ENCODE results near the gene C17orf50.

DNA sequence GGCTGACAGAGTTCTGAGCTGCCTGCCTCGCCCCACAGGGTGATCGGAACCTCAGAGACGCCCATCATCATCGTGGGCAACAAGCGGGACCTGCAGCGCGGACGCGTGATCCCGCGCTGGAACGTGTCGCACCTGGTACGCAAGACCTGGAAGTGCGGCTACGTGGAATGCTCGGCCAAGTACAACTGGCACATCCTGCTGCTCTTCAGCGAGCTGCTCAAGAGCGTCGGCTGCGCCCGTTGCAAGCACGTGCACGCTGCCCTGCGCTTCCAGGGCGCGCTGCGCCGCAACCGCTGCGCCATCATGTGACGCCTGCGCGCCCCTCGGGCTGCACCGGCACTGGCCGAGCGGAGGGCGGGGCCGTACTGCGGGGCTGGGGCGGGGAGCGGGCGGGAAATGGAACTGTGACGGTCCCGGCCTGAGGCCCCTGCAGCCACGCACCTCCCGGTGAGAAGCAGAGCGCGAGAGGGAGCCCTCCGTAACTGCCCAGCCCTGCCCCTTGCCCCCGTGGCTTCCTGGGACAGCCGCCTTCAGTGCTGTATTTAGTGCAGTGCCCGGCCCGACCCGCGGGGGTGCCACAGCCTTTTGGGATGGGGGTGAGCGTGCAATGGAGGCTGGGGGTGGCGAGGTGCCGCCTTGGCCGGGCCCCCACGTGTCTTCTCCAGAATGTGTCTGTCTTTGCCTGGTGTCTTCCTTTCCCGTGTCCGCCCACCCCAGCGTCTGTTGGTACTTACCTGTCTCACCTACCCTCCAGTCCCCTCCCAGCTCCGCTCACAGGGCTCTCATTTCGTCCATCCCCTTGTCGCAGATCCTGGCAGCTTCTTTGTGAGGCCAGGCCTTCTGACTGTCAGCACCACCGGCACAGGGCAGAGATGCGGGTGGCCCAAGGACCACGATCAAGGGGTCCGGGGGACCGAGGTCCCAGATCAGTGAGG is 19.4 kb upstream of the C17orf50 start:
- TF ChIP-seq POLR2AphosphoS5 (IDR thresholded peaks at IDR 0.05; ENCODE audit: low read depth, low read length) = no peak
- TF ChIP-seq POLR2A (IDR thresholded peaks at IDR 0.05; ENCODE audit: borderline replicate concordance, extremely low read depth, insufficient read depth, insufficient read length) = no peak
- TF ChIP-seq YY1 (IDR thresholded peaks at IDR 0.05; ENCODE audit: extremely low read depth, insufficient replicate concordance, low read depth, low read length) = no peak
- TF ChIP-seq, protein P1, sequence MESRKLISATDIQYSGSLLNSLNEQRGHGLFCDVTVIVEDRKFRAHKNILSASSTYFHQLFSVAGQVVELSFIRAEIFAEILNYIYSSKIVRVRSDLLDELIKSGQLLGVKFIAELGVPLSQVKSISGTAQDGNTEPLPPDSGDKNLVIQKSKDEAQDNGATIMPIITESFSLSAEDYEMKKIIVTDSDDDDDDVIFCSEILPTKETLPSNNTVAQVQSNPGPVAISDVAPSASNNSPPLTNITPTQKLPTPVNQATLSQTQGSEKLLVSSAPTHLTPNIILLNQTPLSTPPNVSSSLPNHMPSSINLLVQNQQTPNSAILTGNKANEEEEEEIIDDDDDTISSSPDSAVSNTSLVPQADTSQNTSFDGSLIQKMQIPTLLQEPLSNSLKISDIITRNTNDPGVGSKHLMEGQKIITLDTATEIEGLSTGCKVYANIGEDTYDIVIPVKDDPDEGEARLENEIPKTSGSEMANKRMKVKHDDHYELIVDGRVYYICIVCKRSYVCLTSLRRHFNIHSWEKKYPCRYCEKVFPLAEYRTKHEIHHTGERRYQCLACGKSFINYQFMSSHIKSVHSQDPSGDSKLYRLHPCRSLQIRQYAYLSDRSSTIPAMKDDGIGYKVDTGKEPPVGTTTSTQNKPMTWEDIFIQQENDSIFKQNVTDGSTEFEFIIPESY (IDR thresholded peaks at IDR 0.05; ENCODE audit: extremely low read depth, insufficient replicate concordance, low read length) = no peak
- TF ChIP-seq EZH2phosphoT487 (IDR thresholded peaks at IDR 0.05; ENCODE audit: borderline replicate concordance) = no peak
- TF ChIP-seq, protein P2, sequence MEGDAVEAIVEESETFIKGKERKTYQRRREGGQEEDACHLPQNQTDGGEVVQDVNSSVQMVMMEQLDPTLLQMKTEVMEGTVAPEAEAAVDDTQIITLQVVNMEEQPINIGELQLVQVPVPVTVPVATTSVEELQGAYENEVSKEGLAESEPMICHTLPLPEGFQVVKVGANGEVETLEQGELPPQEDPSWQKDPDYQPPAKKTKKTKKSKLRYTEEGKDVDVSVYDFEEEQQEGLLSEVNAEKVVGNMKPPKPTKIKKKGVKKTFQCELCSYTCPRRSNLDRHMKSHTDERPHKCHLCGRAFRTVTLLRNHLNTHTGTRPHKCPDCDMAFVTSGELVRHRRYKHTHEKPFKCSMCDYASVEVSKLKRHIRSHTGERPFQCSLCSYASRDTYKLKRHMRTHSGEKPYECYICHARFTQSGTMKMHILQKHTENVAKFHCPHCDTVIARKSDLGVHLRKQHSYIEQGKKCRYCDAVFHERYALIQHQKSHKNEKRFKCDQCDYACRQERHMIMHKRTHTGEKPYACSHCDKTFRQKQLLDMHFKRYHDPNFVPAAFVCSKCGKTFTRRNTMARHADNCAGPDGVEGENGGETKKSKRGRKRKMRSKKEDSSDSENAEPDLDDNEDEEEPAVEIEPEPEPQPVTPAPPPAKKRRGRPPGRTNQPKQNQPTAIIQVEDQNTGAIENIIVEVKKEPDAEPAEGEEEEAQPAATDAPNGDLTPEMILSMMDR (IDR thresholded peaks at IDR 0.05 in 2 of 3, conservative IDR thresholded peaks at IDR 0.05 in 1 of 3; ENCODE audit: borderline replicate concordance in 1 of 3, insufficient read depth in 1 of 3, low read depth in 2 of 3, low read length in 2 of 3) = 0 out of 6 replicates have a peak, but pooled peaks of 1 of the 3 experiments have one; percentile 4
- TF ChIP-seq, protein P3, sequence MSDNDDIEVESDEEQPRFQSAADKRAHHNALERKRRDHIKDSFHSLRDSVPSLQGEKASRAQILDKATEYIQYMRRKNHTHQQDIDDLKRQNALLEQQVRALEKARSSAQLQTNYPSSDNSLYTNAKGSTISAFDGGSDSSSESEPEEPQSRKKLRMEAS (IDR thresholded peaks at IDR 0.05) = no peak
- no peak for TF ChIP-seq ELF1 (IDR thresholded peaks at IDR 0.05; ENCODE audit: borderline replicate concordance, low read depth)

All from HCT116 (cell line).